ENCODE results near the gene NSUN6. TPM values are rescaled to one million over a fixed set of nuclear protein-coding genes. Genes with fewer than 3 reads are reported as not detected.

The NSUN6 gene
- total RNA-seq, 6 experiments from 2014 or later = 3.7 to 6.0 (median 5.3) TPM

DNA sequence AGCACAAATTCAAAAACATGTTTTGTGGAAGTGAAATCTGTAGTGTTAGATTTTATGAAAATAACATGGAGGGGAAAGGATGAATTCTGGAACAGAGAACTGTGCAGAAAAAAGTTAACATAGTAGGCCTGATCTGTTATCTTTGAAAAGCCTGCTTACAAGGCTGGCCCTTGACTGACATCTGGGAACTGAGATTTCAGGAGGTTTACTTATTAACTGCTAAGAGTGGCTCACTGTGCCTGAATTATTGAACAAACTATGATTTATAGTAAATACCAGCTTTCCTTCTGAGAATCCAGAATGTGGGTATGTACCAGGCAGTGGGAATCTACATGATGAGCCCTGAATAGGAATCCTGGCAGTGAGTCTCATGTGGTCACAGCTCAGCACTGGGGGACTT, 30.5 kb downstream of the NSUN6 start:
- Mint-ChIP-seq H3K27me3 (ENCODE audit: insufficient read depth) (no peaks in the 10 kb centered on the region), H3K27ac (no peak overlapping the region), H3K4me3 (no peak overlapping the region), H3K9me3 (no peaks in the 10 kb centered on the region), H3K36me3 (ENCODE audit: low read depth) (peaks cover 6% of the 10 kb centered on the region; the same call in 1 of the 2 replicates), H3K4me1 (ENCODE audit: low read depth) (peaks cover 12% of the 10 kb centered on the region)
- DNase-seq = no peak
- TF ChIP-seq, protein P1, sequence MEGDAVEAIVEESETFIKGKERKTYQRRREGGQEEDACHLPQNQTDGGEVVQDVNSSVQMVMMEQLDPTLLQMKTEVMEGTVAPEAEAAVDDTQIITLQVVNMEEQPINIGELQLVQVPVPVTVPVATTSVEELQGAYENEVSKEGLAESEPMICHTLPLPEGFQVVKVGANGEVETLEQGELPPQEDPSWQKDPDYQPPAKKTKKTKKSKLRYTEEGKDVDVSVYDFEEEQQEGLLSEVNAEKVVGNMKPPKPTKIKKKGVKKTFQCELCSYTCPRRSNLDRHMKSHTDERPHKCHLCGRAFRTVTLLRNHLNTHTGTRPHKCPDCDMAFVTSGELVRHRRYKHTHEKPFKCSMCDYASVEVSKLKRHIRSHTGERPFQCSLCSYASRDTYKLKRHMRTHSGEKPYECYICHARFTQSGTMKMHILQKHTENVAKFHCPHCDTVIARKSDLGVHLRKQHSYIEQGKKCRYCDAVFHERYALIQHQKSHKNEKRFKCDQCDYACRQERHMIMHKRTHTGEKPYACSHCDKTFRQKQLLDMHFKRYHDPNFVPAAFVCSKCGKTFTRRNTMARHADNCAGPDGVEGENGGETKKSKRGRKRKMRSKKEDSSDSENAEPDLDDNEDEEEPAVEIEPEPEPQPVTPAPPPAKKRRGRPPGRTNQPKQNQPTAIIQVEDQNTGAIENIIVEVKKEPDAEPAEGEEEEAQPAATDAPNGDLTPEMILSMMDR (IDR thresholded peaks at IDR 0.05) = no peak

DNA sequence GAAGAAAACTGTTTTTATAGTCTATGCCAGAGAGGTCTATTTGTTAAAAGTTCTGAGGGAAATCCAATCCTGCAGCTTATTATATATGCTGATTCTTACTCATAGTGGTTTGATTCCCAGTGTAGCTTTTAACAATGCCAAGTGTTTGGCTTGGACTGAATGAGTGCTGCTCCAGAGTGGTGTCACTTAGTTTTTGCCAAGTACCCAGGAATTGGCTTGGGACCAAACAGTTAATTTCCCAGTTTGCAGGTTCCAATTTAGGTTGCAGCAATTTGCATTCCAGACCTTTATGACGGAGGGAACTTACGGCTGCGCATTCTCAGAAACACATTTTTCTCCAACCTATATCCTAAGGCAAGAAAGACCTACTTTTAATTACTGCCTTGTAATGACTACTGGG, 32.4 kb downstream of the NSUN6 start:
- Mint-ChIP-seq H3K27me3 (ENCODE audit: insufficient read depth) (no peaks in the 10 kb centered on the region), H3K9me3 (no peaks in the 10 kb centered on the region), H3K4me3 (no peak overlapping the region), H3K4me1 (ENCODE audit: low read depth) (peaks cover 9% of the 10 kb centered on the region), H3K27ac (no peak overlapping the region), H3K36me3 (ENCODE audit: low read depth) (peaks cover 6% of the 10 kb centered on the region; the same call in 1 of the 2 replicates)
- TF ChIP-seq, protein P1 (IDR thresholded peaks at IDR 0.05) = no peak
- DNase-seq = no peak

DNA sequence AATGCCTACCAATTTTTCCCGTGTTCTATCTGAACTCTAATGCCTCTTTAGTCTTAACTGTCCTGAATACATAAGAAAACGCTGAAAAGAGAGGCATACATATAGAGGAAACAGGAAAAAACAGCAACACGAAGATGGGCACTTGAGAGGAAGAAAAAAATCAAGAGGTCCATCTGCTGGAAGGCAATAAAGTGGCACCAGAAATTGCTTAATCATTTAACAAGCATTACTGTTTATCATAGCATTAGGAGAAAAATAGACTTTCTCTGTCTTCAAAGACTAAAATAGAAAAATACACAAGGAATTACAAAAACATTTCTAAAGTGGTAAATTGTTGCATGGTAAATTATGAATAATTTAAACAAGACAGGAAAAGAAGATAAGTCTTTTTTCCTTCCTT, 35.0 kb downstream of the NSUN6 start:
- no peaks in the 10 kb centered on the region for H3K27me3 Mint-ChIP-seq (ENCODE audit: insufficient read depth)
- no peak overlapping the region for H3K4me3 Mint-ChIP-seq
- peaks cover 7% of the 10 kb centered on the region for H3K4me1 Mint-ChIP-seq (ENCODE audit: low read depth)
- H3K9me3 Mint-ChIP-seq = no peaks in the 10 kb centered on the region
- peaks cover 6% of the 10 kb centered on the region; the same call in 1 of the 2 replicates for H3K36me3 Mint-ChIP-seq (ENCODE audit: low read depth)
- no peak overlapping the region for H3K27ac Mint-ChIP-seq
- TF ChIP-seq, protein P1 (IDR thresholded peaks at IDR 0.05) = no peak
- DNase-seq = no peak

DNA sequence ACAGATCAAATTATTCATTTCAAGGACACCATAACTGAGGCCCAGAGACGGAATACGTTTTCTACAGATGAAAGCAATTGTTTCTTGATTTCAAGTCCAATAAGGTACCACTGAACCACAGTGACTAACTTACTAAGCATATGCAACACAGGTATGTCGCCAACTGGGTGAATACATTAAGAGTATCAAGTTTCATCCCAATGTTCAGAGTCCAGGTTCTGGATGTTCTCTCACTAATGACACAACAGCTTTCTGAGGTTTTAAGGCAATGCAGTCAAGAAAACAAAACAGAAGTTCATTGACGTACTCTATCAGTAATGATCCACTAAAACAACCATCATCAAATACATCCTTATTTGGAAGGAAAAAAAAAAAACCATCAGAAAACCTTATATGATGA, 35.8 kb downstream of the NSUN6 start:
- no peak overlapping the region for H3K27ac Mint-ChIP-seq
- TF ChIP-seq, protein P1 (IDR thresholded peaks at IDR 0.05) = no peak
- H3K4me3 Mint-ChIP-seq = no peak overlapping the region
- no peaks in the 10 kb centered on the region for H3K9me3 Mint-ChIP-seq
- no peak for DNase-seq
- H3K4me1 Mint-ChIP-seq (ENCODE audit: low read depth) = peaks cover 12% of the 10 kb centered on the region
- H3K27me3 Mint-ChIP-seq (ENCODE audit: insufficient read depth) = no peaks in the 10 kb centered on the region
- peaks cover 5% of the 10 kb centered on the region; the same call in 1 of the 2 replicates for H3K36me3 Mint-ChIP-seq (ENCODE audit: low read depth)

DNA sequence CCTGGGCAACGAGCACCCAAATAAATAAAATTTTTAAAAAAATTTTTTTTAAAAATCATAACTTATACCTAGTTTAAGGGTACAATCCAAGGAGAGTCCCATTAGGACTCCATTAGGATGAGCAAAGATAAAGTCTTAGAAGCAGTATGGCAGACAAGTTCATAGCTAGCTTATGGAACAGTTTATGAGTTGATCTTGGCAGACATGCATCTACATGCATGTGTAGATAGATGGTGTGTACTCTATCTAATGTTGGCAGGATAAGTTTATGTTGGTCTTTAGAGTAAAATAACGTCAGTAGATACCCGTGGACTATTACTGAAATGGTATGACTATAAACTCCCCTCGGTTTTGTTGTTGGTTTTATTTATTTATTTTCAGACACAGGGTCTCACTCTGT, 40.2 kb downstream of the NSUN6 start:
- TF ChIP-seq, protein P1 (IDR thresholded peaks at IDR 0.05) = no peak
- no peaks in the 10 kb centered on the region for H3K27me3 Mint-ChIP-seq (ENCODE audit: insufficient read depth)
- no peaks in the 10 kb centered on the region for H3K9me3 Mint-ChIP-seq
- no peaks in the 10 kb centered on the region for H3K36me3 Mint-ChIP-seq (ENCODE audit: low read depth)
- peaks cover 40% of the 10 kb centered on the region for H3K4me1 Mint-ChIP-seq (ENCODE audit: low read depth)
- no peak for DNase-seq
- H3K4me3 Mint-ChIP-seq = no peak overlapping the region
- H3K27ac Mint-ChIP-seq = no peak overlapping the region; the same call in 1 of the 2 replicates

DNA sequence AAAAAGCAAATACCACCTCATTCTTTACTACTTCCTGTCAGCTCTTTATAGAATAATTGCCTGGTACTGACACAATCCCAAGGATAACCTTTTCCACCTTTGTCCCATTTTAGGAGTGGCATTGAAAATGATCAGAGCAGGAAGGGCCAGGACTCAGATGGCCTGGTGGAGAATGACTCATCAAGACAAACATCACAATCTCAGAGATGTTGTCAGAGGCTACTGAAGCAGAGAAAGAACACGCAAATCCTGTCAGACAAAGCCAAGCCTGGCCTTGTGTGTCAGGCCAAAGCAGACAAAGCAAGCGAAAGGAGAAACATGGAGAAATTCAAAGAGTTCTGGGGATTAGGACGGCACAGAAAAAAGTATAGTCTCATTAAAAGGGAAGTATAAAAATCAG, 40.9 kb downstream of the NSUN6 start:
- TF ChIP-seq, protein P1 (IDR thresholded peaks at IDR 0.05) = no peak
- no peak overlapping the region for H3K4me3 Mint-ChIP-seq
- H3K4me1 Mint-ChIP-seq (ENCODE audit: low read depth) = peaks cover 47% of the 10 kb centered on the region
- no peaks in the 10 kb centered on the region for H3K27me3 Mint-ChIP-seq (ENCODE audit: insufficient read depth)
- H3K36me3 Mint-ChIP-seq (ENCODE audit: low read depth) = no peaks in the 10 kb centered on the region; the same call in 1 of the 2 replicates
- H3K27ac Mint-ChIP-seq = peak overlapping the region; percentile 80
- DNase-seq = peak; percentile 76
- no peaks in the 10 kb centered on the region for H3K9me3 Mint-ChIP-seq

Measured in HFFc6 (cell line).